Activated CD4-positive, CD25-positive, alpha-beta regulatory T cell (primary cell): ENCODE results near the gene FOSL2.
A peak's percentile ranks its signal among the peaks of the same experiment; 100 is the strongest.

Experiments
- DNase-seq, 4 experiments: peaks; one replicate each; lab custom pipeline; 2025; lab: John Stamatoyannopoulos, UW

The FOSL2 gene

GRCh38 chr2:28392297-28393113, at the start of gene FOSL2:
FOSL2 (plus strand) TSS chr2:28392858; CDS start chr2:28393721, 863 bp downstream.
- peak; percentile 79 to 88 (median 86) for DNase-seq

GRCh38 chr2:28343184-28343942, 49.3 kb upstream of the FOSL2 start:
- DNase-seq: no peak

- DNase-seq: no peak
Measured at GRCh38 chr2:28343971-28344715, 48.5 kb upstream of the FOSL2 start.

GRCh38 chr2:28344756-28345373, 47.8 kb upstream of the FOSL2 start:
- DNase-seq: no peak

DNA sequence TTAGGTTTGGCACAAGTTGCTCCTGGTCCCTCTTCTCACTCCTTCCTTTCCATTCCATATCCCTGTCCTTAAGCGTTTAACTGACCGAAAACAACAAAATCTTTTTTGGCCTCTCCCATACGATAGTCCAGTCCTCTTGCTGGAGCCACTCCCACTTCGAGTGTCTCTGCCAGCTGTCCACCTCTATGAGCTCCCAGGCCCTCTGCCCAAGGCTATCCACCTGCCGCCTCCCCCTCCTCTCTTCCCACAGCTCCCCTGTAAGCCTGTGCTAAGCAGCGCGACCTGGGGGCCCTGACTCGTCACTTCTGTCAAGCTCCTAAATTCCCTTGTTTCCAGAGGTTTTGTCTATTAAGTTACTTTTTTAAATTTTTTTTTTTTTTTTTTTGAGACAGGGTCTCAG, 47.0 kb upstream of the FOSL2 start:
- DNase-seq: no peak

GRCh38 chr2:28346587-28346986, 46.1 kb upstream of the FOSL2 start:
- DNase-seq: no peak

- no peak for DNase-seq
Measured at GRCh38 chr2:28347193-28347592, 45.5 kb upstream of the FOSL2 start.

GRCh38 chr2:28347596-28347995, 45.1 kb upstream of the FOSL2 start:
- DNase-seq: no peak

- DNase-seq: peak in 2 of 4 experiments; percentile 22 to 49
Measured at GRCh38 chr2:28348149-28348567, 44.5 kb upstream of the FOSL2 start.

GRCh38 chr2:28348921-28349320, 43.7 kb upstream of the FOSL2 start:
- DNase-seq: no peak

DNA sequence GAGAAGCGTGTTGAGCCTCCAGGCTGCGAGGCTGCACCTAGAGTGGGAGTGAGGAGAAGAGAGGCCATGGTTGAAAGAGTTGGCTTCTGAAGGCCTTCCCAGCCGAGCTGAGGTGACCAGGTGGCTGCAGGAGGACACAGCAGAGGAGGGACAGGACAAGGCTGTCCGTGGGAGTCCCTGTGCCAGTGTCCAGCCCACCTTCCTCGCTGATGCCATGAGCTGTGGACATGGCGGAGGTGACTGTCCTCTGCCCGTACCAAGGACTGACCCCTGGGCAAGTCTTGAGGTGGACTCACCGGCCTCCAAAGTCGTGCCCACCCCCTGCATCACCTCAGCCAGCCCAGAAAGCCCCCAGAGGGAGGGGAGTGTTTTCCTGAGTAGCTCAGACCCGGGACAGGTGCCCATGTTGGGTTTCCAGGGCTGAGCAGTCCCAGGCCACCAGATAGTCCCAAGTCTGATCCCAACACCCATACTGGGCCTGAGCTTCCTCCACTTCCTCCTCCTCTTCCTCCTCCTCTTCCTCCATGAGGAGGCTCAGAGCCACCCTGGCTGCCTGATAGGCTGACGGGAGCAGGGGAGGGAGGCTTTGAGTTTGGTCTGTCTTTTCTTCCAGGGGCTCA, 43.0 kb upstream of the FOSL2 start:
- DNase-seq: no peak

- no peak for DNase-seq
Measured at GRCh38 chr2:28350196-28350595, 42.5 kb upstream of the FOSL2 start.

- DNase-seq: no peak
Measured at GRCh38 chr2:28350791-28351285, 41.8 kb upstream of the FOSL2 start.

DNA sequence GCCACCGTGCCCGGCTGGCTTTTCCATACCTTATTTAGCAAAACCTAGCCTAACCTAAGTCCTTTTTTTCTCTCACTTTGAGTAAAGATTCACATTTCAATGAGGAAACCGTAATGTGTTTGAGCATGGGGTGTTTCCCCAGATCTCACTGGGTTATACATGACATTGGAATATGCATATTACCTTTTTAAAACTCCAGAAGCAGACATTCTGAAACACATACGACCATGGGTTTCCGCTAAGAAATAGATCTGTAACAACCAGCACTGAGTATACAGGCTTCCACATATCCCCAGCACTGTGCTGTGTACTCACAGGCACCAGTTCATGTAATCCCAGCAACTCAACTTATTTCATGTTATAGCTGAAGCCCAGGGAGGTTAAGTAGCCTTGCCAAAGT, 41.0 kb upstream of the FOSL2 start:
- DNase-seq: no peak

GRCh38 chr2:28352104-28352503, 40.6 kb upstream of the FOSL2 start:
- no peak for DNase-seq

GRCh38 chr2:28352610-28353195, 40.0 kb upstream of the FOSL2 start:
- no peak for DNase-seq

DNA sequence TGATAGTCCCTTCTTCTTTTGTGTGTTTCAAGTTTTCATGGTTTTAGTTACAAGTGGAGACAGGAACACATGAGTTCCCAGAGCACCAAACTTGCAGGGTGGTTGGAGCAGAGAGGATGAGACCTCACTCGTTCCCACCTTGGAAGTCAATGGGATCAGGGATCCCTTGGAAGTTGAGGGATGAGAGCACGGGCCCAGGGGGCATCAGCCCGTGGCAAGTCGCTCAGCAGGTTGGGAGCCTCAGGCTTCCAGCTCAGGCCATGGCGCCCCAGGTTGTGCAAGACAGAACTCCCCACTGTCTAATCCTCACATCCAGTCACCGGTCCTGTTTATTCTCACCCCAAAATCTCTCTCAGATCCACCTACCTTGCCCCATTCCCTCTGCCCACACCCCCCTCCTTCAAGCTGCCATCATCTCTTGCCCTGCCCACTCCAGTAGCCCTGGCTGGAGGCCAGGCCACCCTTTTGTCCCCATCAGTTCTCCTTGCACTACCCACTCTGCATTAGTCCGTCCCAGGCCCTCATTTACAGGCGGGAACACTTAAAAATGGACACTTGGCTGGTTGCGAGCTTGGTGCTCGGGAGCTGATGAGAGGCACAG, 37.6 kb upstream of the FOSL2 start:
- no peak for DNase-seq

- no peak for DNase-seq
Measured at GRCh38 chr2:28355521-28356094, 37.0 kb upstream of the FOSL2 start.

GRCh38 chr2:28356095-28356911, 36.4 kb upstream of the FOSL2 start:
- no peak for DNase-seq
